Ishikawa (cell line): ENCODE data around the gene FOS.

Experiments used
- CEBPB ChIP-seq: IDR thresholded peaks from 2 replicates; pipeline ENCODE4 v1.6.1; 2012
- CREB1 ChIP-seq: IDR thresholded peaks from 2 replicates; pipeline ENCODE4 v1.6.1; 2012; ENCODE audit warnings: low read depth
- EGR1 ChIP-seq: IDR thresholded peaks from 2 replicates; pipeline ENCODE4 v1.6.1; 2012
- EP300 ChIP-seq: IDR thresholded peaks from 2 replicates; pipeline ENCODE4 v1.6.1; 2012; ENCODE audit warnings: borderline replicate concordance
- FOXM1 ChIP-seq: IDR thresholded peaks from 2 replicates; pipeline ENCODE4 v1.6.1; 2012; ENCODE audit warnings: low read depth, borderline replicate concordance
- NFIC ChIP-seq: IDR thresholded peaks from 2 replicates; pipeline ENCODE4 v1.6.1; 2012
- RAD21 ChIP-seq: IDR thresholded peaks from 2 replicates; pipeline ENCODE4 v1.6.1; 2012; ENCODE audit warnings: low read depth
- TAF1 ChIP-seq: IDR thresholded peaks from 2 replicates; pipeline ENCODE4 v1.6.1; 2012; ENCODE audit warnings: low read depth, mild to moderate bottlenecking
- TCF12 ChIP-seq: IDR thresholded peaks from 2 replicates; pipeline ENCODE4 v1.6.1; 2012; ENCODE audit warnings: low read depth
- TEAD4 ChIP-seq: IDR thresholded peaks from 2 replicates; pipeline ENCODE4 v1.6.1; 2012
- YY1 ChIP-seq: IDR thresholded peaks from 2 replicates; pipeline ENCODE4 v1.6.1; 2012; ENCODE audit warnings: low read depth
- ZBTB7A ChIP-seq: IDR thresholded peaks from 2 replicates; pipeline ENCODE4 v1.6.1; 2012; ENCODE audit warnings: low read depth
- TF ChIP-seq, protein P1 (sequence below): IDR thresholded peaks from 2 replicates; pipeline ENCODE4 v1.6.1; 2012
- TF ChIP-seq, protein P2 (sequence below): IDR thresholded peaks from 2 replicates; pipeline ENCODE4 v1.6.1; 2012
- TF ChIP-seq, protein P3 (sequence below): IDR thresholded peaks from 2 replicates; pipeline ENCODE4 v1.6.1; 2012; ENCODE audit warnings: low read depth, mild to moderate bottlenecking

The FOS gene

DNA sequence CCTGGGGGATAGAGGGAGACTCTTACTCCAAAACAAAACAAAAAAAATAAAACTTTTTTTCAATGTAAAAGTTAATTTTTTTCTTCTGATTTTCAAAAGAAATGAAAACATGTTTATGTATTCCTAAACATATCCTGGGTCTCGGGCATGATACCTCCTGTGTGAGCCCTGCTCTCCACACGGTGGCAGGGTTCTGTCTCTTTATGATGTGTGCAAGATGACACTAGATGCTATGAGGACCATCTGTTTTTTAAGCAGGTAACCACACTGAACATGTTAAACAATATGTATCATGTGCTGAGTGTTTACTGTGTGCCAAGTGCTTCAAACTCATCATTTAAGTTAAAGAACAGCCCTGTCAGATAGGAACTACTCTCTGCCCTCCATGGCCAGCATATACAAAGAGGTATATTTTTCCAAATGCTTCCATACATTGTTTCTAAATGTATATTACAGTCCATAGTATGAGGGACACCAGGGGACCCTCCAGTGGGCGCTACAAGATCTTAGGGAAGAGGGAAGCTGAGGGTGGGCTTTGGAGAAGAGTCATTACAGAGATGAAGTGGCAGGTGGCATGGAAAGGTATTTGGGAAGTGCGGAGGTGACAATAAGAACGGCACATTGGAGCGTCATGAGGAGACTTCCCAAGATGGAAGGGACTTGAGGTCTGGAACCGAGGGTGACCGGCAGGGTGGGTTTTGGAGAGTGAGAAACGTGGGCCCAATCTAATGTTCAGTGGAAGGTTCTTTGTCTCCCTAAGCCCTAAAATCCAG, 28.5 kb downstream of the FOS start:
- TF ChIP-seq RAD21 (peak; percentile 60), TEAD4 (no peak), YY1 (no peak), ZBTB7A (no peak)
- TF ChIP-seq, protein P1, sequence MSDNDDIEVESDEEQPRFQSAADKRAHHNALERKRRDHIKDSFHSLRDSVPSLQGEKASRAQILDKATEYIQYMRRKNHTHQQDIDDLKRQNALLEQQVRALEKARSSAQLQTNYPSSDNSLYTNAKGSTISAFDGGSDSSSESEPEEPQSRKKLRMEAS: no peak

DNA sequence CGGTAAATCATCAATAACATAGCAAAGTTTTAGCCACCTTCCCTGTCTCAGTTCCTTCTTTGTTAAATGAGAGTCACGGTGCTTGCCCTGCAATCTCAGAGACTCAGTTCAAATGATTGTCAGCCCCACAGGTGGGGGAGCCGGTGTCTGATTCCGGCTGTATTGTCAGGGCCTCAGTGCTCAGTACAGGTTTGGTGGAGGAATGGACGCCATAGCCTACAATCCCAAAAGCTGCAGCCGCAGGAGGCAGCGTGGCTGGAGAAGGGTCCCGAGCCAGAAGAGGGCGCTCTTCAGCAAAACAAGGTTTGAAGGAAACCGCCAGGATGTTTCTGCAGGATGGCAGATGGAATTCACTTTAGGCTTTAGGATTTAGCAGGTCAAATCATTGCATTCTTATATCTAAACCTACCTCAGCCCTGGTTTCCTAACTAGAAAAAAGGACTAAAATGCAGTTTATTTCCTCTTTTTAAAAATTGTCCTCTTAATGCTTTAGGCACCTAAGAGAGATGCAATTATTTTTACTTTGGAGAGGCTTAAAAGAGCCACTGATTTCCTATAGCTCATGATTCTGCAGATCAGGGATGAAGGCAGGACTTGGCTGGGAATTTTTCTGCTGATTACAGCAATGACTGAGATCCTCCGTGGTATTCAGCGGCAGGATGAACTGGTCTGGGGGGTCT, 29.2 kb downstream of the FOS start:
- no peak for TF ChIP-seq NFIC
- TF ChIP-seq RAD21: peak; percentile 99
- TF ChIP-seq, protein P1: peak; percentile 38; the same call in 1 of the 2 replicates
- TF ChIP-seq ZBTB7A: no peak
- peak; percentile 76 for TF ChIP-seq YY1
- no peak for TF ChIP-seq FOXM1
- TF ChIP-seq TEAD4: no peak
- TF ChIP-seq EP300: no peak

DNA sequence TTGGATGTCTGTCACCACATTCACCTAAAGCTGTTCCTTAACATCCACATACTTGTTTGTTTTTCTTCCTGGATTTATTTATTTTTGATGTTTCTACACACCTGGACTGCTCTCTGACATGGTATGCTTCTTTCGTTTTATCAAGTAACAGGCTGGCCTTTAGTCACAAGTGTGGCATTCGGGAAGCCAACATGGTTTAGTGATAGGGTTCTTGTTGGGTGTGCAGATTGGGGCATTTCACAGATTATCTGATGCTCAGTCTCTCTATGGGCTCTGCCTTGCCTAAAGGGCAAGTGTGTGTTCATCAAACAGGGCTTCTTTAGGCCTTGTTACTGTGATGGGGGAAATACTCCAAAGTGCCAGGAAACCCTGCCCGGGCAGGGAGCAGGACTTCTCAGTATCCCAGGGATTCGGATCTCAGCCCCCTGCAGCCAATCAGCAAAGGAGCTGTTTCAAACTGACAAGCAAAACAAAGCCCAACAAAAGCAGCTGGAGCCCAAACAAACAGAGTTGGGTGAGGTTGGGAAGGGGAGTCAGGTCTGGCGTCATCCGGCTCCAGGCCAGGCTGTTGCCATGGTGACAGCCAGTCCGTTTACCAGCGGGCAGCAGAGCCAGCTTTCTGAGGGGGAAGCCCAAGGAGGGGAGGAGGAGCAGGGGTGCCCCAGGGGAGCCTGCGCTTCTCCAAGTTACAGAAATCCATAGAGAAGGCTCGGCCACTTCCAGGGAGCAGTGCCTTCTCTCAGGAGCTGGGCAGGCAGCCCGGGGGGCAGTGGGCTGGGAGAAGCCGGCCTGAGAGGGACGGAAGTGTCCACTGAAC, 31.9 kb downstream of the FOS start:
- TF ChIP-seq, protein P1: no peak
- TF ChIP-seq NFIC (peak; percentile 71), YY1 (no peak), TCF12 (peak; percentile 44; the same call in 1 of the 2 replicates), ZBTB7A (no peak), EP300 (no peak)
- TF ChIP-seq, protein P2, sequence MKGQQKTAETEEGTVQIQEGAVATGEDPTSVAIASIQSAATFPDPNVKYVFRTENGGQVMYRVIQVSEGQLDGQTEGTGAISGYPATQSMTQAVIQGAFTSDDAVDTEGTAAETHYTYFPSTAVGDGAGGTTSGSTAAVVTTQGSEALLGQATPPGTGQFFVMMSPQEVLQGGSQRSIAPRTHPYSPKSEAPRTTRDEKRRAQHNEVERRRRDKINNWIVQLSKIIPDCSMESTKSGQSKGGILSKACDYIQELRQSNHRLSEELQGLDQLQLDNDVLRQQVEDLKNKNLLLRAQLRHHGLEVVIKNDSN: no peak

DNA sequence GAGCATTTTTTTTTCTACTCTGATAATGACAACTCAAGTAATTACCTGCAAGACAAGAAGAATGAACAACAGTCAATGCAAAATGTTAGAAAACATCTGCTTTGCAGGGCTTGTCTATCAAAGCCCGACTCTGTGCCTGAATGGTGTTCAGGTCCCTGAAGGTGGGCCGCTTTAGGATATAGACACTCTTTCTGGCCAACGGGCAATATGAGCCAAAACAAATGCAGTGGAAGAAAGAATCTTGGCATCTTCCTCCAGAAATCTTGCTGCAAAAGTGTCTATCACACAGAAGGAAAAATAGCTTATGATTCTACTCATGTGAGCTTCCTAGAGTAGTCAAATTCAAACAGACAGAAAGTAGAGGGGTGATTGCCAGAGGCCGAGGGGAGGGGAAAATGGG, 32.7 kb downstream of the FOS start:
- no peak for TF ChIP-seq TCF12
- TF ChIP-seq, protein P3, sequence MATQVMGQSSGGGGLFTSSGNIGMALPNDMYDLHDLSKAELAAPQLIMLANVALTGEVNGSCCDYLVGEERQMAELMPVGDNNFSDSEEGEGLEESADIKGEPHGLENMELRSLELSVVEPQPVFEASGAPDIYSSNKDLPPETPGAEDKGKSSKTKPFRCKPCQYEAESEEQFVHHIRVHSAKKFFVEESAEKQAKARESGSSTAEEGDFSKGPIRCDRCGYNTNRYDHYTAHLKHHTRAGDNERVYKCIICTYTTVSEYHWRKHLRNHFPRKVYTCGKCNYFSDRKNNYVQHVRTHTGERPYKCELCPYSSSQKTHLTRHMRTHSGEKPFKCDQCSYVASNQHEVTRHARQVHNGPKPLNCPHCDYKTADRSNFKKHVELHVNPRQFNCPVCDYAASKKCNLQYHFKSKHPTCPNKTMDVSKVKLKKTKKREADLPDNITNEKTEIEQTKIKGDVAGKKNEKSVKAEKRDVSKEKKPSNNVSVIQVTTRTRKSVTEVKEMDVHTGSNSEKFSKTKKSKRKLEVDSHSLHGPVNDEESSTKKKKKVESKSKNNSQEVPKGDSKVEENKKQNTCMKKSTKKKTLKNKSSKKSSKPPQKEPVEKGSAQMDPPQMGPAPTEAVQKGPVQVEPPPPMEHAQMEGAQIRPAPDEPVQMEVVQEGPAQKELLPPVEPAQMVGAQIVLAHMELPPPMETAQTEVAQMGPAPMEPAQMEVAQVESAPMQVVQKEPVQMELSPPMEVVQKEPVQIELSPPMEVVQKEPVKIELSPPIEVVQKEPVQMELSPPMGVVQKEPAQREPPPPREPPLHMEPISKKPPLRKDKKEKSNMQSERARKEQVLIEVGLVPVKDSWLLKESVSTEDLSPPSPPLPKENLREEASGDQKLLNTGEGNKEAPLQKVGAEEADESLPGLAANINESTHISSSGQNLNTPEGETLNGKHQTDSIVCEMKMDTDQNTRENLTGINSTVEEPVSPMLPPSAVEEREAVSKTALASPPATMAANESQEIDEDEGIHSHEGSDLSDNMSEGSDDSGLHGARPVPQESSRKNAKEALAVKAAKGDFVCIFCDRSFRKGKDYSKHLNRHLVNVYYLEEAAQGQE: no peak
- TF ChIP-seq, protein P1: no peak

DNA sequence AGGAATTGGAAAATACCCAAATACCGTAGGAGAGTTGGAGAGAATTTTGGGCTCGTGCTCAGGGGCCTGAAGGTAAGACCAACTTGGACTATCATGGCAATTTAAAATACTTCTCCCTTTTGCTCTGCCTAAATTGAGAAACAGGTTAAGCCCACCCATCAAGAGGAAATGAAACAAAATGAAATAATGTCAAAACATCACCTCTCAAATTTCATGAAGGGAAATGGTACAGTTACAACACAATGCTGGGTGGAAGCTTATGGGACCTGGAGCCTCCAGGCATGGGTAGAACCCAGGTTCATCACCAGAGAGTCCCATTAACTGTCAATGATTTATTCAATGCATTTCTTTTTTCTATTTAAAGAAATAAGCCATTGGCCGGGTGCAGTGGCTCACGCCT, 33.7 kb downstream of the FOS start:
- TF ChIP-seq TCF12: no peak
- no peak for TF ChIP-seq YY1
- TF ChIP-seq TAF1: no peak
- no peak for TF ChIP-seq CEBPB
- no peak for TF ChIP-seq ZBTB7A
- TF ChIP-seq EGR1: no peak
- TF ChIP-seq NFIC: no peak
- TF ChIP-seq, protein P1: no peak
- no peak for TF ChIP-seq FOXM1
- TF ChIP-seq, protein P2: no peak
- TF ChIP-seq TEAD4: no peak
- TF ChIP-seq, protein P3: no peak
- no peak for TF ChIP-seq EP300
- TF ChIP-seq CREB1: no peak
- TF ChIP-seq RAD21: no peak
